ENCODE results near the gene CCDC57. TPM values are rescaled to one million over a fixed set of nuclear protein-coding genes. Genes with fewer than 3 reads are reported as not detected.

CCDC57 gene
- total and polyA plus RNA-seq, 9 of the 15 experiments (the other 6 are each of a cell fraction or from before 2014, with no cell fraction given), result 0.83 to 36.2 (median 13.6) TPM

DNA sequence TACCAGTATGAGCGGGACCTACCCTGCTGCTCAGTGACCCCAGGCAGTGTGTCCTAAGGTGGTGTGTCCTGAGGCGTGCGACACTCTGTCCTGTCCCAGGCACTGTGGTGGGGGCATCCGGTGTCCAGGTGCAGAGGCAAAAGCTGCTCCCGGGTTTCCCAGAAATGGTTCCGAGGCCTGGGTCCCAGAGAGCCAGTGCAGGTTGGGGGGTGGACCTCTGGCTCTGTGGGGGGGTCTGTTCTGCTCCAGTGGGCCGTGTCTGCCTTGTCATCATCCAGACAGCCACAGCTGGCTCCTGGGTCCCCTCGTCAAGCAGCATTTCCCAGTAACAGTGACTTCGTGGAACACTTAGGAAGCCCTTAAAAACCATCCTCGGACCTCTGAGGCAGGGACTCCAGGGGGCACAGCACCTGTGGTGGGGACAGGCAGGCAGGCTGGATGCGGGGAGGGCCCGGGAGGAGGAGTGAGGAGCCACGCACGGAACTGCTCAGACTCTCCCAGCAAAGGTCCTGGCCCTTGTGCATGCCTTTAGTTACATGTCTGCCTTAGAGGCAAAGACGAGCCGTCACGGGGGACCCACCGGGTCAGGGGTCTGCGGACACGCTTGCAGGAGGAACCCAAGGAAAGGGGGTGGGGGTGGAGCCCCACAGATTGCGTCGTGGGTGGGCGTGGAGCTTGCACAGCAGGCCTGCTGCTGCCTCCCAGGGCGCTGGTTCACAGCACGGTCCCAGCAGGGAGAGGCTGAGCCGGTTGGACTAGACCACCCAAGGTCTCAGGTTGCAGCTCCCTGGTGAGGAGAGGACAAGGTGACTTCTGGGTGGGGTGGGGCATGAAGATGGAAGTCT, 21.8 kb upstream of the CCDC57 start (continued):
- TF ChIP-seq, protein P1, sequence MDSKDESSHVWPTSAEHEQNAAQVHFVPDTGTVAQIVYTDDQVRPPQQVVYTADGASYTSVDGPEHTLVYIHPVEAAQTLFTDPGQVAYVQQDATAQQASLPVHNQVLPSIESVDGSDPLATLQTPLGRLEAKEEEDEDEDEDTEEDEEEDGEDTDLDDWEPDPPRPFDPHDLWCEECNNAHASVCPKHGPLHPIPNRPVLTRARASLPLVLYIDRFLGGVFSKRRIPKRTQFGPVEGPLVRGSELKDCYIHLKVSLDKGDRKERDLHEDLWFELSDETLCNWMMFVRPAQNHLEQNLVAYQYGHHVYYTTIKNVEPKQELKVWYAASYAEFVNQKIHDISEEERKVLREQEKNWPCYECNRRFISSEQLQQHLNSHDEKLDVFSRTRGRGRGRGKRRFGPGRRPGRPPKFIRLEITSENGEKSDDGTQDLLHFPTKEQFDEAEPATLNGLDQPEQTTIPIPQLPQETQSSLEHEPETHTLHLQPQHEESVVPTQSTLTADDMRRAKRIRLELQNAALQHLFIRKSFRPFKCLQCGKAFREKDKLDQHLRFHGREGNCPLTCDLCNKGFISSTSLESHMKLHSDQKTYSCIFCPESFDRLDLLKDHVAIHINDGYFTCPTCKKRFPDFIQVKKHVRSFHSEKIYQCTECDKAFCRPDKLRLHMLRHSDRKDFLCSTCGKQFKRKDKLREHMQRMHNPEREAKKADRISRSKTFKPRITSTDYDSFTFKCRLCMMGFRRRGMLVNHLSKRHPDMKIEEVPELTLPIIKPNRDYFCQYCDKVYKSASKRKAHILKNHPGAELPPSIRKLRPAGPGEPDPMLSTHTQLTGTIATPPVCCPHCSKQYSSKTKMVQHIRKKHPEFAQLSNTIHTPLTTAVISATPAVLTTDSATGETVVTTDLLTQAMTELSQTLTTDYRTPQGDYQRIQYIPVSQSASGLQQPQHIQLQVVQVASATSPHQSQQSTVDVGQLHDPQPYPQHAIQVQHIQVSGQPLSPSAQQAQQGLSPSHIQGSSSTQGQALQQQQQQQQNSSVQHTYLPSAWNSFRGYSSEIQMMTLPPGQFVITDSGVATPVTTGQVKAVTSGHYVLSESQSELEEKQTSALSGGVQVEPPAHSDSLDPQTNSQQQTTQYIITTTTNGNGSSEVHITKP (IDR thresholded peaks at IDR 0.05; ENCODE audit: partially characterized antibody), result peak; percentile 60

DNA sequence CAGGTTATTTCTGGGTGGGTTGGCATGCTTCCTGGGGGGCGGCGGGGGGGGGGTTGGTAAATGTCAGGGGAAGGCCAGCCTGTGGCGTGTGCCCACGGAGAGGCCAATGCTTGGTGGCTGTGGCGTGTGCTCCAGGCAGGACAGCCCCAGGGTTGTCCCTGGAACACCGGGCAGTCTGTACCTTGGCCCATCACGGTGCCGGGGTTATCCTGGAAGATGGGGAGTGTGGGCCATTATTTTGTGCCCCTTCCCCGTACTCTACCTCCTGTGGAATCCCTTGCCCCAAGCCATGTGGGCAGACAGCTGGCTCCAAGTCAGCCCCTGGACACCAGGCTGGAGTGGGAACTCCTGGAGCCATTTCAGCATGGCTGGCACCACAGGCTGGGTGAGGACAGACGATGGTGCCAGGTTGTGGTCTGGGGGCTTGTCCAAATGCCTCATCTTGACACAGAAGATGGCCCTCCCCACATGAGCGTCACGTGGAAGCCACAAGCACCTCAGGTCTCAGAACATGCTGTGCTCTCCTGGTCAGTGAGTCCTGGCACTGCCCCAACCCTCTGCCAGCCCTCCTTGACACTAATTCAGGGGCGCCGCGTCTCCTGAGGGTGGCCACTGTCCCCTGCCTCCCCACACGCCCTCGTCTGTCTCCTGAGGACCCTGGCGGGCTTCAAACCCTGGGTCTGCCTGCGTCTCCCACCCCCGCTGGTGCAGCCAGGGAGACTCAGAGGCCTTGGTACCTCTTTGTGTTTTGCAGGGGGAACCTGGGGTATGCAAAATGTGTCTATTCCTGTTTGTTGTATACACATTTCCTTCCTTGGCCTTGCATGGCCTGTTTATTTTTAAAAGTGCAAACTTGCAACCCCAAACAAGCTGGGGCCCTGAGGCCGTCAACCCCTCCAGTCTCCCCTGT, 20.5 kb upstream of the CCDC57 start:
- Histone ChIP-seq H3K9me1 (ENCODE audit: control insufficient read depth, insufficient read depth, low read length) (no peaks in the 10 kb centered on the region), H3K9ac (ENCODE audit: insufficient read depth in 1 of 2, low read depth in 2 of 2, low read length in 2 of 2) (no peak overlapping the region), H4K20me1 (replicated peaks; ENCODE audit: control insufficient read depth, insufficient read depth, low read length) (no peaks in the 10 kb centered on the region), H3K4me1 (replicated peaks in 1 of 2; ENCODE audit: control insufficient read depth in 2 of 2, insufficient read depth in 2 of 2, low read length in 2 of 2) (peaks cover 35 to 94% of the 10 kb centered on the region in 2 experiments), H3K4me2 (ENCODE audit: insufficient read depth, low read length) (no peak overlapping the region; the same call in 1 of the 2 replicates), H3K4me3 (no peak overlapping the region), H3K9me3 (replicated peaks; ENCODE audit: control insufficient read depth, insufficient read depth, low read depth, low read length) (no peaks in the 10 kb centered on the region), H3K79me2 (ENCODE audit: control insufficient read depth, insufficient read depth, low read length) (peaks cover 3% of the 10 kb centered on the region; the same call in 1 of the 3 replicates), H2AFZ (ENCODE audit: low read depth, low read length) (no peak overlapping the region), H3K27ac (ENCODE audit: extremely low read depth, low read depth, low read length) (no peak overlapping the region; the same call in 2 of the 3 replicates), H3K27me3 (ENCODE audit: control insufficient read depth in 2 of 2, insufficient read depth in 2 of 2, low read length in 2 of 2) (no peaks in the 10 kb centered on the region), H3K36me3 (ENCODE audit: control insufficient read depth, insufficient read depth, low read length) (no peaks in the 10 kb centered on the region)
- no peak for TF ChIP-seq STAT5A (IDR thresholded peaks at IDR 0.05; ENCODE audit: borderline replicate concordance, low read length)
- TF ChIP-seq, protein P2, sequence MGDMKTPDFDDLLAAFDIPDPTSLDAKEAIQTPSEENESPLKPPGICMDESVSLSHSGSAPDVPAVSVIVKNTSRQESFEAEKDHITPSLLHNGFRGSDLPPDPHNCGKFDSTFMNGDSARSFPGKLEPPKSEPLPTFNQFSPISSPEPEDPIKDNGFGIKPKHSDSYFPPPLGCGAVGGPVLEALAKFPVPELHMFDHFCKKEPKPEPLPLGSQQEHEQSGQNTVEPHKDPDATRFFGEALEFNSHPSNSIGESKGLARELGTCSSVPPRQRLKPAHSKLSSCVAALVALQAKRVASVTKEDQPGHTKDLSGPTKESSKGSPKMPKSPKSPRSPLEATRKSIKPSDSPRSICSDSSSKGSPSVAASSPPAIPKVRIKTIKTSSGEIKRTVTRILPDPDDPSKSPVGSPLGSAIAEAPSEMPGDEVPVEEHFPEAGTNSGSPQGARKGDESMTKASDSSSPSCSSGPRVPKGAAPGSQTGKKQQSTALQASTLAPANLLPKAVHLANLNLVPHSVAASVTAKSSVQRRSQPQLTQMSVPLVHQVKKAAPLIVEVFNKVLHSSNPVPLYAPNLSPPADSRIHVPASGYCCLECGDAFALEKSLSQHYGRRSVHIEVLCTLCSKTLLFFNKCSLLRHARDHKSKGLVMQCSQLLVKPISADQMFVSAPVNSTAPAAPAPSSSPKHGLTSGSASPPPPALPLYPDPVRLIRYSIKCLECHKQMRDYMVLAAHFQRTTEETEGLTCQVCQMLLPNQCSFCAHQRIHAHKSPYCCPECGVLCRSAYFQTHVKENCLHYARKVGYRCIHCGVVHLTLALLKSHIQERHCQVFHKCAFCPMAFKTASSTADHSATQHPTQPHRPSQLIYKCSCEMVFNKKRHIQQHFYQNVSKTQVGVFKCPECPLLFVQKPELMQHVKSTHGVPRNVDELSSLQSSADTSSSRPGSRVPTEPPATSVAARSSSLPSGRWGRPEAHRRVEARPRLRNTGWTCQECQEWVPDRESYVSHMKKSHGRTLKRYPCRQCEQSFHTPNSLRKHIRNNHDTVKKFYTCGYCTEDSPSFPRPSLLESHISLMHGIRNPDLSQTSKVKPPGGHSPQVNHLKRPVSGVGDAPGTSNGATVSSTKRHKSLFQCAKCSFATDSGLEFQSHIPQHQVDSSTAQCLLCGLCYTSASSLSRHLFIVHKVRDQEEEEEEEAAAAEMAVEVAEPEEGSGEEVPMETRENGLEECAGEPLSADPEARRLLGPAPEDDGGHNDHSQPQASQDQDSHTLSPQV (IDR thresholded peaks at IDR 0.05), result 0 out of 2 replicates have a peak, but pooled peaks have one; percentile 38
- 80% methylated on average over 14 of the region's 21 CpGs for whole genome bisulfite sequencing (ENCODE audit: insufficient coverage, low coverage, missing lambda C conversion rate)
- DNase-seq (ENCODE audit: extremely low read depth in 1 of 4, low spot score in 3 of 4) (no peak), FAIRE-seq (no peak), ATAC-seq (no peak)
- ChIA-PET CTCF (ENCODE audit: low intra/inter-chr PET ratio) (interaction anchor here (0.8 kb wide), 1 partner anchor 89 kb away, joined by 3 read pairs; no protein-coding TSS in a partner anchor), POLR2A (interaction anchor here (1.2 kb wide), 1 partner anchor 60 kb away, joined by 4 read pairs; no protein-coding TSS in a partner anchor)
- no TSS peak for BruUV-seq (replicated peaks)
- in situ Hi-C loops (cut with MboI) (no loop called here), intact Hi-C loops (cut with micrococcal nuclease) (no loop called here)
